H54 (cell line): Measurements from ENCODE around the gene B4GALNT1.
"Not testable (repeated sequence)": the region's sequence is repeated elsewhere in the genome, so short reads cannot be mapped to it uniquely, and the experiment has no call there.

Experiments
- DNase-seq: peaks from one replicate; pipeline ENCODE4 v3.0.0; 2011; ENCODE audit warnings: low spot score, mixed read lengths; ENCODE audit not compliant: insufficient read length
- FAIRE-seq: peaks from 3 replicates; lab custom pipeline; 2011; peaks lifted over from hg19 to GRCh38; lab: Jason Lieb, UNC
- POLR2A ChIP-seq: IDR thresholded peaks from 2 replicates; pipeline ENCODE4 v1.6.1; 2011; ENCODE audit warnings: low read depth, mild to moderate bottlenecking, low read length

Gene B4GALNT1

GRCh38 chr12:57654042-57654441 lies 21.0 kb upstream of the B4GALNT1 start:
- FAIRE-seq (no peak), DNase-seq (no peak)
- no peak for TF ChIP-seq POLR2A

DNA sequence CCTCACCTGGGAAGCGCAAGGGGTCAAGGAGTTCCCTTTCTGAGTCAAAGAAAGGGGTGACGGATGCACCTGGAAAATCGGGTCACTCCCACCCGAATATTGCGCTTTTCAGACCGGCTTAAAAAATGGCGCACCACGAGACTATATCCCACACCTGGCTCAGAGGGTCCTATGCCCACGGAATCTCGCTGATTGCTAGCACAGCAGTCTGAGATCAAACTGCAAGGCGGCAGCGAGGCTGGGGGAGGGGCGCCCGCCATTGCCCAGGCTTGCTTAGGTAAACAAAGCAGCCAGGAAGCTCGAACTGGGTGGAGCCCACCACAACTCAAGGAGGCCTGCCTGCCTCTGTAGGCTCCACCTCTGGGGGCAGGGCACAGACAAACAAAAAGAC lies 13.7 kb upstream of the B4GALNT1 start:
- not testable (repeated sequence) for FAIRE-seq, DNase-seq

GRCh38 chr12:57645990-57646658 lies 13.1 kb upstream of the B4GALNT1 start:
- not testable (repeated sequence) for DNase-seq, FAIRE-seq

DNA sequence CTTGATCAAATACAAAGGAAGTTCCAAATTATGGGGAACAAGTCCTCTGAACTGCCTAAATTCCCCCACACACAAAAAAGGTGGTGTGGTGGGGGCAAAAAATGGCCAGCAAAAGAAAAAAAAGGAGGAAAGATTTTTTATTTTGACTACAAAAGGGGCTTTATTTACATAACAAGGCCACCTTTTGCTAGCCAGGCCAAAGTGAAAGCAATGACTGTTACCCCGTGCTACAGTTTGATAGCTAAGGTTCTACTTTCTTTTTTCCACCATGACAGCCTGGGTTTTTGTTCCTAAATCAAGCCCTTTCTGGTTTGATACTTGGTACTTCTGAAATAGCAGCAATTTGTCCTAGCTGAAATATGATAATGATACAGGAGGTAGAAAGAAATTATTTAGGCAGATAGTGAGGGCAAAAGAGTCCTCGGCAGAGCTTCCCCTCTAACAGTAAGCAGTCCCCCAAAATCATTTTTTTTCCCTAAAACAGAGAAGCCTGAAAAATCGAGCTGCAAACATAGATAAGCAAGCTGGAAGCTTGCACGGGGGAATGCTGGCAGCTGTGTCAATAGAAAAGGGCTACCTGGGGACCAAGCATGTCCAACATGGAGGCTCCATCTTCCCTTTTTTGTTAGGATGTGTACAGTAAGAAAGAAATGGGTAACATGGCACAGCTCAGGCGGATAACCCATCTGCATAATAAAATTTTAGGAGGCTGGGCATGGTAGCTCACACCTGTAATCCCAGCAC lies 8.9 kb upstream of the B4GALNT1 start:
- FAIRE-seq (no peak), DNase-seq (no peak)
- no peak for TF ChIP-seq POLR2A

DNA sequence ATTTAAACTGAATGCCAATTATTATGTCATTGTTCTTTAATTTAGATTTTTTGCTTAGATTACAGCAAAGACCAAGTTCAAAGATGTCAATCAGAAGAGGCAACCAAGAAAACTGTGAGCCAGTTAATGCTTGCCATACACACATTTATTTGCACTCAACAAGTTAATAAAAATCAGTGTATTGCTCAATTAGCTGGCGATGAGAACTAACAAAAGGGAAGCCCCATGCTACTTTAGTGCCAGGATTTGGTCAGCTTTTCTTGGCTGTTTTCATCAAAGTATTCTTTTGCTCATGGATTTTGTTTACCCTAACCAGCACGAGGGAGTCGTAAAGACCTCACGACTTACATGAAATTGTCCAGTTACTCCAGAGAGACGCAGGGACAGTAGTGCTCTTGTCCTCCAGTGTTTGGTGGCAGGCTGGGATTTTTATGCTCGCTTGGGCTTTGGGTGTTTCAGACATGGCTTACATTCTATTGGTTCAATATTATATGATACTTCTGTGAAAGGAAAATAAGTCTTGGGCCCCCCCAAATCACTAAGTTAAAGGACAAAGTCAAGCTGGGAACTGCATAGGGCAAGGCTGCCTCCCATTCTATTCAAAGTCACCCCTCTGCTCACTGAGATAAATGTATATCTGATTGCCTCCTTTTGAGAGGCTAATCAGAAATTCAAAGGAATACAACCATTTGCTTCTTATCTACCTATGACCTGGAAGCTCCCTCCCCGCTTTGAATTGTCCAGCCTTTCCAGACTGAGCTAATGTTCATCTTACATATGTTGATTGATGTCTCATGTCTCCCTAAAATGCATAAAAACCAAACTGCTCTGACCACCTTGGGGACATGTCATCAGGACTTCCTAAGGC lies 7.4 kb upstream of the B4GALNT1 start:
- no peak for FAIRE-seq
- DNase-seq, result no peak

DNA sequence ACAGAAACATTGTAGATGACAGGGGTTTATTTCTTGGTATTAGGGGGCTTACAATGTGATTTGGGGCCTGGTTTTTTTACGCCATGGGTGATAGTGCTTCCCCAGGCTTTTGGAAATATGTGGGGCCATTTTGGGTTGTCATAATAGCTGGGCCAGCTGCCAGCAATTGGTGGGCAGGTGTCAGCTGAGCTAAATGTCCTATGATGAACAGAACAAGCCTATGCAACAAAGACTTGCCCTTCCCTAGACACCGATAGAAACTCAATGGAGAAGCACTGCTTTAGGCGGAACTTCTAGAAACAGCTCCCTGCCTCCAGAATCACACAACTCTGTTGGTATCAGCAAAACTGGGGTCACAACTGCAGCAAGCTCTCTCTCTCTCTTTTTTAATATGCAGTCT lies 5.1 kb upstream of the B4GALNT1 start:
- no peak for DNase-seq
- no peak for TF ChIP-seq POLR2A
- FAIRE-seq, result no peak

More for the DNA sequence above, 7.4 kb upstream of the B4GALNT1 start:
- no peak for TF ChIP-seq POLR2A

DNA sequence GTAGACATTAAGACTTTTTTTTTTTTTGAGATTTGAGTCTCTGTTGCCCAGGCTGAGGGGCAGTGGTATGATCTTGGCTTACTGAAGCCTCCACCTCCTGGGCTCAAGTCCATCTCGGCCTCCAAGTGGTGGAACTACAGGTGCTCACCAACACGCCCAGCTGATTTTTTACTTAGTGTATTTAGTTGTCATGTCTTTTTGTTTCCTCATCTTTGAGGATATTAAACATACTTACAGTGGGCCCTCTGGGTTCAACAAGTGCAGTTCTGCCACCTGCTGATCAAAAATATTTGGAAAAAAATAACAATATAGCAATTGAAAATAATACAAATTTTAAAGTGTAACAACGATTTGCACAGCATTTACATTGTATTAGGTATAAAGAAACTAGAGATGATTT lies 4.4 kb upstream of the B4GALNT1 start:
- FAIRE-seq (no peak), DNase-seq (no peak)
- TF ChIP-seq POLR2A, result no peak

DNA sequence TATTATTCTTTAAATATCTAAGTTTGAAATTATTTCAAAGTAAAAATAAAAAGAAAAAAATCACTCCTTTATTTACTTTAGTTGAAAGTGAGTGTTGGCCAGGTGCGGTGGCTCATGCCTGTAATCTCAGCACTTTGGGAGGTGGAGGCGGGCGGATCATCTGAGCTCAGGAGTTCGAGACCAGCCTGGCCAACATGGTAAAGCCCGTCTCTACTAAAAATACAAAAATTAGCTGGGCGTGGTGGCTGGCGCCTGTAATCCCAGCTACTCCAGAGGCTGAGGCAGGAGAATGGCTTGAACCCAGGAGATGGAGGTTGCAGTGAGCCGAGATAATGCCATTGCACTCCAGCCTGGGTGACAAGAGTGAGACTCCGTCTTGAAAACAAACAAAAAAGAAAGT lies 3.7 kb upstream of the B4GALNT1 start:
- FAIRE-seq, DNase-seq: not testable (repeated sequence)

- TF ChIP-seq POLR2A, result 0 out of 2 replicates have a peak, but pooled peaks have one; percentile 21
- DNase-seq (no peak), FAIRE-seq (no peak)
Measured at GRCh38 chr12:57632073-57632957, 686 bp downstream of the B4GALNT1 start.

DNA sequence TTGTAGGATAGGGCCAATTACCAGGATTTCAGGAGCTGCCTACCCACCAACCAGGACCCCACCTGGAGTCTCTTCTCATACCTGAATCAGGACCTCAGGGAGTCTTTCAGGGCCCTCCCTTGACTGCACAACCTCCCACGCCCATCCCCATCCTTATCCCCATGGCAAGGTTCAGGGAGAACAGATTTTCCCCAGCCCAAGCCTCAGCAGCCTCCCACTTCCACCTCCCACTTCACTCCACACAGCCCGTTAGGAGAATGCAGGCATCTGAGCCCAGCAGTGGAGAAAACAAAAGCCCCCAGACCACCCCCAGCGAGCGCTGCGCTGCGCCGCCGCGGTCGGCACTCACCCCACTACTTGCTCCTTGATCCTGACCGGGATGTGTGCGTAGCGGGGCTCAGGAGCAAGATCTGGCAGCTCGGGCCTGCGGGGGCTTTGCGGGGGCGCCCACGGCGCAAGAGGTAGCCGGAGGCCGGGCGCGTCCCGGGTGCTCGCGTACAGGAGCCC lies 1.4 kb downstream of the B4GALNT1 start:
- no peak for DNase-seq
- no peak for FAIRE-seq
- TF ChIP-seq POLR2A, result no peak

DNA sequence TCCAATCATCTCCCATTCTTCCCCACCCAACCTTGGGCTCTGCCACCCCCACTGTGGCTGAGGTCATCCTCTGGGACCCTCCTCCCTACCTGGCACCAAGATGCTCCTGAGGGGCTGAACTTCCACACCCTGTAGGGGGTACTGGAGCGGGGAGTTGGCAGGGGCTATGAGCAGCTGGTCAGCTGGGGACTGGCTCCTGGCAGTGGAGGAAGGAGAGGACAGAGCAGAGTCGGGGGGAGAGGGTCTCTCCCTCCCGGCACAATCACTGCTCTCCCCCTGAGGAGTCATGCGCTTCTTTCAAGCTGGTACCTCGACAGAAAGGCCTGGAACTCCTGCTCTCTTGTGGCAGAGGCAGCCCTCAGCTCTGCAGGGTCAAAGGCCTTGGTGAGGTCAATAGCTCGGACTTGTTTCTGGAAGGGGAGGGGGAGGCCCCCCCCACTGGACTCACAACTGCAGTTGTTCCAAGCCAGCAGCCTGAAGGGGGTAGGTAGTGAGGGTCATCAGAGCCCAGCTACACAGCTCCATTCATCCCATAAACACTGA lies 2.0 kb downstream of the B4GALNT1 start:
- no peak for DNase-seq
- no peak for TF ChIP-seq POLR2A
- FAIRE-seq, result no peak

GRCh38 chr12:57629897-57630471 lies 3.0 kb downstream of the B4GALNT1 start:
- TF ChIP-seq POLR2A, result no peak
- peak; percentile 0 for DNase-seq
- no peak for FAIRE-seq
